Spleen (tissue), 11 donors: Measurements from ENCODE around the gene KREMEN2. TPM values are rescaled to one million over a fixed set of nuclear protein-coding genes. Genes with fewer than 3 reads are reported as not detected.

Source experiments
- DNase-seq: peaks from one replicate; pipeline ENCODE4 v3.0.0-alpha.2; 2020
- H3K27ac ChIP-seq, 8 donors: fragments of 200-600 bp; sonication (generic) in 7 of 8; 1 replicate in 4 of 8; 2 replicates in 4 of 8; pipeline versions ENCODE4 v1.5.0 to v1.8.0; 2016 to 2021; ENCODE audit warnings: inconsistent platforms in 4 of 8, mild to moderate bottlenecking in 4 of 8, moderate library complexity in 1 of 8
- H3K27me3 ChIP-seq, 7 donors: fragments of 200-600 bp; sonication (generic) in 6 of 7; replicated peaks in 1 of 7; 1 replicate in 4 of 7; 2 replicates in 3 of 7; pipeline versions ENCODE4 v1.5.0 to v1.8.0; 2016 to 2021; ENCODE audit warnings: inconsistent platforms in 3 of 7, mild to moderate bottlenecking in 1 of 7
- H3K36me3 ChIP-seq, 6 donors: fragments of 200-600 bp; sonication (generic) in 5 of 6; 1 replicate in 4 of 6; 2 replicates in 2 of 6; pipeline versions ENCODE4 v1.5.0 to v1.8.0; 2016 to 2021; ENCODE audit warnings: inconsistent platforms in 2 of 6
- H3K4me1 ChIP-seq, 6 donors: fragments of 200-600 bp; sonication (generic) in 5 of 6; 1 replicate in 3 of 6; 2 replicates in 3 of 6; pipeline versions ENCODE4 v1.5.0 to v1.8.0; 2016 to 2021; ENCODE audit warnings: inconsistent platforms in 3 of 6
- H3K4me3 ChIP-seq, 8 donors: fragments of 200-600 bp; sonication (generic) in 7 of 8; 1 replicate in 4 of 8; 2 replicates in 4 of 8; pipeline versions ENCODE4 v1.5.0 to v1.8.0; 2016 to 2021; ENCODE audit warnings: inconsistent platforms in 4 of 8, mild to moderate bottlenecking in 4 of 8, moderate library complexity in 2 of 8
- H3K9me3 ChIP-seq, 8 donors: fragments of 200-600 bp; sonication (generic) in 7 of 8; 1 replicate in 4 of 8; 2 replicates in 4 of 8; pipeline versions ENCODE4 v1.5.0 to v1.8.0; 2016 to 2021; ENCODE audit warnings: inconsistent platforms in 4 of 8
- CTCF ChIP-seq, 11 experiments: fragments of 200-600 bp in 7 of 11; fragments of 450-650 bp in 4 of 11; sonication (generic) in 4 of 11; IDR thresholded peaks in 8 of 11; conservative IDR thresholded peaks in 3 of 11; 1 replicate in 7 of 11; 2 replicates in 4 of 11; pipeline versions ENCODE4 v1.4.0 to v1.8.0; 2016 to 2021; ENCODE audit warnings: antibody characterized with exemption in 11 of 11, inconsistent platforms in 4 of 11, mild to moderate bottlenecking in 1 of 11
- POLR2A ChIP-seq, 3 donors: fragments of 450-650 bp; IDR thresholded peaks; one replicate each; pipeline ENCODE4 v1.5.1; 2017; ENCODE audit warnings: antibody characterized with exemption in 3 of 3, mild to moderate bottlenecking in 1 of 3
- POLR2AphosphoS5 ChIP-seq, 3 donors: sonication (generic); formaldehyde crosslinking; IDR thresholded peaks; one replicate each; pipeline ENCODE4 v1.5.1; 2017; ENCODE audit warnings: antibody characterized with exemption in 3 of 3
- WGBS, 5 donors: extraction: QIAGEN DNeasy Blood & Tissue Kit in 3 of 5; methylation state at CpG; one replicate each; pipeline versions ENCODE4 v1.1.5 to v1.1.7; 2013 to 2018; 5-methylcytosine and 5-hydroxymethylcytosine counted together
- intact Hi-C: fragments of 100-400 bp; cut with DNase I; formaldehyde crosslinking; loops from one replicate; pipeline ENCODE4 v1.15.0; 2023; ENCODE audit warnings: low total_unique reads
- polyA plus RNA-seq, 3 donors: library from polyadenylated mRNA; stranded (reverse); fragments of 200-250 nt; gene quantifications; one replicate each; pipeline ENCODE4 v1.2.1, GENCODE V29; 2013
- total RNA-seq, 7 donors: library from RNA; depleted of rRNA in 3 of 7; stranded (reverse); fragments of >200 nt in 3 of 7; fragmentation: NEBNext Ultra II Directional in 4 of 7; extraction: Animal tissue kit (Norgen Biotek cat#: 25700) in 4 of 7; gene quantifications; one replicate each; pipeline versions ENCODE4 v1.1.0 to v1.2.1, GENCODE V29; 2016 to 2021
- donor health status: healthy with polysubstance abuse.
- donor health status: DM: no; HTN: no; CAD: no; lungs with moderate emphysema.
- donor health status: DM: no; HTN: no; CAD: no.
- donor health status: Bipolar disorder and iron deficiency.
- donor health status: healthy.
- donor health status: DM: no; HTN: no; CAD: no.
- donor health status: DM: yes; HTN: yes; CAD: no.

The KREMEN2 gene
- total and polyA plus RNA-seq, 10 donors, result 0.40 to 1.2 (median 0.42) TPM; not detected in 5

- Histone ChIP-seq H3K4me3 (peak overlapping the region in 4 of 8 donors; percentile 35 to 72 (median 38)), H3K9me3 (no peaks in the 10 kb centered on the region), H3K27ac (peak overlapping the region in 3 of 8 donors; percentile 78 to 92 (median 84)), H3K27me3 (peaks cover 0 to 53% (median 8%) of the 10 kb centered on the region in 7 donors), H3K36me3 (no peaks in the 10 kb centered on the region), H3K4me1 (peaks cover 18 to 57% (median 42%) of the 10 kb centered on the region in 6 donors)
- intact Hi-C loops, result no loop called here
- no peak for DNase-seq
- no peak for TF ChIP-seq POLR2A (IDR thresholded peaks at IDR 0.05)
- no peak for TF ChIP-seq CTCF (IDR thresholded peaks at IDR 0.05 in 8 of 11, conservative IDR thresholded peaks at IDR 0.05 in 3 of 11)
- no peak for TF ChIP-seq POLR2AphosphoS5 (IDR thresholded peaks at IDR 0.05)
- 0 to 2% (median 1%) methylated on average over 16 to 67 of the region's 67 CpGs for WGBS, 5 donors
Measured at GRCh38 chr16:3004319-3004718, 40.2 kb downstream of the KREMEN2 start.

- H3K27ac ChIP-seq, result peak overlapping the region in 7 of 8 donors; percentile 21 to 92 (median 76)
Measured at GRCh38 chr16:3004781-3005284, 40.8 kb downstream of the KREMEN2 start.

GRCh38 chr16:3007059-3007956 is 43.2 kb downstream of the KREMEN2 start:
- H3K36me3 ChIP-seq, result no peaks in the 10 kb centered on the region
- H3K27me3 ChIP-seq, result peaks cover 0 to 69% (median 15%) of the 10 kb centered on the region in 7 donors
- TF ChIP-seq POLR2A (IDR thresholded peaks at IDR 0.05) (no peak), CTCF (IDR thresholded peaks at IDR 0.05 in 8 of 11, conservative IDR thresholded peaks at IDR 0.05 in 3 of 11) (no peak), POLR2AphosphoS5 (IDR thresholded peaks at IDR 0.05) (no peak)
- intact Hi-C loops, result no loop called here
- H3K9me3 ChIP-seq, result no peaks in the 10 kb centered on the region
- H3K4me1 ChIP-seq, result peaks cover 18 to 72% (median 44%) of the 10 kb centered on the region in 6 donors
- peak overlapping the region in 7 of 8 donors; percentile 55 to 92 (median 83) for H3K27ac ChIP-seq
- 26 to 47% (median 33%) methylated on average over 12 to 13 of the region's 13 CpGs for WGBS, 5 donors
- DNase-seq, result no peak
- H3K4me3 ChIP-seq, result peak overlapping the region in 4 of 8 donors; percentile 16 to 59 (median 23)

More at GRCh38 chr16:3004781-3005284, 40.8 kb downstream of the KREMEN2 start:
- Histone ChIP-seq H3K9me3 (no peaks in the 10 kb centered on the region), H3K27me3 (peaks cover 0 to 58% (median 8%) of the 10 kb centered on the region in 7 donors), H3K4me3 (peak overlapping the region in 7 of 8 donors; percentile 9 to 72 (median 34)), H3K4me1 (peaks cover 18 to 62% (median 44%) of the 10 kb centered on the region in 6 donors), H3K36me3 (no peaks in the 10 kb centered on the region)
- peak; percentile 89 for DNase-seq
- intact Hi-C loops, result no loop called here
- WGBS, 5 donors, result 12 to 21% (median 20%) methylated on average over 19 to 25 of the region's 25 CpGs
- no peak for TF ChIP-seq POLR2A (IDR thresholded peaks at IDR 0.05)
- no peak for TF ChIP-seq CTCF (IDR thresholded peaks at IDR 0.05 in 8 of 11, conservative IDR thresholded peaks at IDR 0.05 in 3 of 11)
- peak in 1 of 3 donors; percentile 37 for TF ChIP-seq POLR2AphosphoS5 (IDR thresholded peaks at IDR 0.05)
